ENCODE data around the gene KRT3. TPM values are rescaled to one million over a fixed set of nuclear protein-coding genes. Genes with fewer than 3 reads are reported as not detected.

Gene KRT3
- total and polyA plus RNA-seq, 2 donors from 2014 or later = not detected

DNA sequence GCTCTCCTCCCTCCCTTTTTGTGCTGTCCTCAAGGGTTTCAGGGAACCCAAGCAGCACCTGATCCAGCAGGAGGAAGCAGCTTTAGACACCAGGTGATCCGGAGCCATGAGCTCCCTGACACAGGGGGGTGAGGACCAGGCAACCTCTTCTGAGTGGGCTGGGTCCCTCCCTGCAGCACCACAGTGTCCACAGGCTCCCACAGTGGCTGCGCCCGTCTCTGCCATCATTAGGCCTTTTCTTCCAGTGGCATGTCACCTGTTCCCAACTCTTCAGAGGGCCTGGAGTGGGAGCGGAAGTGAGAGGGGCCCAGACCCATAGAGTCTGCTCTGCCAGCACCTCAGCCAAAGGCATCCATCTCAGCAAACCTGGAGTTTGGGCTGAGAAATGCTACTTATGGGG is 18.4 kb downstream of the KRT3 start:
- FAIRE-seq (no peak), DNase-seq (no peak)
- H3K27ac ChIP-seq (ENCODE audit: low read depth in 2 of 2, low read length in 2 of 2) = no peak overlapping the region
- no peak overlapping the region for H3K9ac ChIP-seq (ENCODE audit: low read length in 3 of 3)
- no peaks in the 10 kb centered on the region for H3K9me3 ChIP-seq (ENCODE audit: control insufficient read depth in 2 of 3, insufficient read depth in 1 of 3, low read length in 3 of 3)
- intact Hi-C loops (cut with DNase I) = no loop called here
- peaks cover 2% of the 10 kb centered on the region for H3K27me3 ChIP-seq (ENCODE audit: control insufficient read depth, insufficient read depth, low read length)
- H3K36me3 ChIP-seq (ENCODE audit: control insufficient read depth in 2 of 3, insufficient read depth in 3 of 3, low read length in 3 of 3) = no peaks in the 10 kb centered on the region
- no peak for TF ChIP-seq CTCF (IDR thresholded peaks at IDR 0.05; ENCODE audit: borderline replicate concordance, extremely low read depth, insufficient read depth)
- no peak overlapping the region for H3K4me3 ChIP-seq (ENCODE audit: low read length in 3 of 3)
- H3K4me1 ChIP-seq (ENCODE audit: control insufficient read depth in 2 of 3, insufficient read depth in 2 of 3, low read depth in 1 of 3, low read length in 3 of 3) = no peaks in the 10 kb centered on the region

- DNase-seq = no peak
- intact Hi-C loops (cut with DNase I) = no loop called here
These were observed 19.0 kb downstream of the KRT3 start, which contains the start of gene KRT76 for GRCh38 chr12:52776913-52777395. Gene KRT76 (minus strand): TSS chr12:52777345. CDS start chr12:52777291, 54 bp downstream.

GRCh38 chr12:52776435-52776834 is 19.5 kb downstream of the KRT3 start:
- no peak overlapping the region for H3K9ac ChIP-seq (ENCODE audit: low read length in 3 of 3)
- no peaks in the 10 kb centered on the region for H3K9me3 ChIP-seq (ENCODE audit: control insufficient read depth in 2 of 3, insufficient read depth in 1 of 3, low read length in 3 of 3)
- FAIRE-seq = no peak
- intact Hi-C loops (cut with DNase I) = no loop called here
- H3K4me3 ChIP-seq (ENCODE audit: low read length in 3 of 3) = no peak overlapping the region
- no peak for TF ChIP-seq CTCF (IDR thresholded peaks at IDR 0.05; ENCODE audit: borderline replicate concordance, extremely low read depth, insufficient read depth)
- peaks cover 2% of the 10 kb centered on the region for H3K27me3 ChIP-seq (ENCODE audit: control insufficient read depth, insufficient read depth, low read length)
- DNase-seq = no peak
- no peak overlapping the region for H3K27ac ChIP-seq (ENCODE audit: low read depth in 2 of 2, low read length in 2 of 2)
- no peaks in the 10 kb centered on the region for H3K36me3 ChIP-seq (ENCODE audit: control insufficient read depth in 2 of 3, insufficient read depth in 3 of 3, low read length in 3 of 3)
- H3K4me1 ChIP-seq (ENCODE audit: control insufficient read depth in 2 of 3, insufficient read depth in 2 of 3, low read depth in 1 of 3, low read length in 3 of 3) = no peaks in the 10 kb centered on the region

More at GRCh38 chr12:52776913-52777395, 19.0 kb downstream of the KRT3 start, which contains the start of gene KRT76:
- no peaks in the 10 kb centered on the region for H3K9me3 ChIP-seq (ENCODE audit: control insufficient read depth in 2 of 3, insufficient read depth in 1 of 3, low read length in 3 of 3)
- no peaks in the 10 kb centered on the region for H3K4me1 ChIP-seq (ENCODE audit: control insufficient read depth in 2 of 3, insufficient read depth in 2 of 3, low read depth in 1 of 3, low read length in 3 of 3)
- no peak within 1 kb of the TSS for H3K9ac ChIP-seq (ENCODE audit: low read length in 3 of 3)
- H3K27me3 ChIP-seq (ENCODE audit: control insufficient read depth, insufficient read depth, low read length) = peaks cover 2% of the 10 kb centered on the region
- H3K27ac ChIP-seq (ENCODE audit: low read depth in 2 of 2, low read length in 2 of 2) = no peak within 1 kb of the TSS
- no peak for TF ChIP-seq CTCF (IDR thresholded peaks at IDR 0.05; ENCODE audit: borderline replicate concordance, extremely low read depth, insufficient read depth)
- H3K36me3 ChIP-seq (ENCODE audit: control insufficient read depth in 2 of 3, insufficient read depth in 3 of 3, low read length in 3 of 3) = no peaks in the 10 kb centered on the region
- no peak within 1 kb of the TSS for H3K4me3 ChIP-seq (ENCODE audit: low read length in 3 of 3)
- FAIRE-seq = no peak
